ENCODE results near the gene EIF4E3.

GRCh38 chr3:71726146-71726545, 944 bp upstream of the EIF4E3 start:
- TF ChIP-seq CTCF (IDR thresholded peaks at IDR 0.05) (no peak), POLR2A (IDR thresholded peaks at IDR 0.05) (no peak)
